Prostate gland (tissue), 2 donors: ENCODE measurements around the gene METAP2.

Experiments used
- POLR2A ChIP-seq: fragments of 450-650 bp; IDR thresholded peaks from one replicate; pipeline ENCODE4 v1.6.1; 2016; ENCODE audit warnings: antibody characterized with exemption, mild to moderate bottlenecking
- POLR2AphosphoS5 ChIP-seq: sonication (generic); formaldehyde crosslinking; IDR thresholded peaks from one replicate; pipeline ENCODE4 v1.6.1; 2017; ENCODE audit warnings: antibody characterized with exemption
- TF ChIP-seq, protein P1 (sequence below), 4 experiments: fragments of 200-600 bp in 2 of 4; fragments of 450-650 bp in 2 of 4; sonication (generic) in 2 of 4; IDR thresholded peaks; 1 replicate in 3 of 4; 2 replicates in 1 of 4; pipeline ENCODE4 v1.5.1; 2016 to 2019; ENCODE audit warnings: antibody characterized with exemption in 4 of 4, mild to moderate bottlenecking in 2 of 4, moderate library complexity in 2 of 4

DNA sequence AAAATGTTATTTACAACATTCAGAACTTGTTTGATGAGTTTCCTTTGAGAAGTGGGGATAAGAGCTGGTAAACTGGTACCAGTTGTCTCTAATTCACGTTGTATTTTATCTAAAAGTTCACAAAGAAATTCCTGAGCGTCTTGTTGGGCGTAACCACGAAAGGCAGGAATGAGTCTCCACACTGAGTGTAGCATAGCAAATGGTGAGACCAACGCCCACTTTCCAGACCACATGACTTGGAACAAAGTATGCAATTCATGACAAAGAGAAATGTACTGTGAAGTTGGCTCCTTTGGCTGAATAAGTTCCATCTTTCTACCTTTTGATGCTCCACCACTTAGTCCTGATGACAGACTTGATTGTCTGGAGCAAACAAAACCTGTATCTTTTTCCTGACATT lies 58.9 kb downstream of the METAP2 start:
- TF ChIP-seq POLR2A, result no peak
- TF ChIP-seq, protein P1, sequence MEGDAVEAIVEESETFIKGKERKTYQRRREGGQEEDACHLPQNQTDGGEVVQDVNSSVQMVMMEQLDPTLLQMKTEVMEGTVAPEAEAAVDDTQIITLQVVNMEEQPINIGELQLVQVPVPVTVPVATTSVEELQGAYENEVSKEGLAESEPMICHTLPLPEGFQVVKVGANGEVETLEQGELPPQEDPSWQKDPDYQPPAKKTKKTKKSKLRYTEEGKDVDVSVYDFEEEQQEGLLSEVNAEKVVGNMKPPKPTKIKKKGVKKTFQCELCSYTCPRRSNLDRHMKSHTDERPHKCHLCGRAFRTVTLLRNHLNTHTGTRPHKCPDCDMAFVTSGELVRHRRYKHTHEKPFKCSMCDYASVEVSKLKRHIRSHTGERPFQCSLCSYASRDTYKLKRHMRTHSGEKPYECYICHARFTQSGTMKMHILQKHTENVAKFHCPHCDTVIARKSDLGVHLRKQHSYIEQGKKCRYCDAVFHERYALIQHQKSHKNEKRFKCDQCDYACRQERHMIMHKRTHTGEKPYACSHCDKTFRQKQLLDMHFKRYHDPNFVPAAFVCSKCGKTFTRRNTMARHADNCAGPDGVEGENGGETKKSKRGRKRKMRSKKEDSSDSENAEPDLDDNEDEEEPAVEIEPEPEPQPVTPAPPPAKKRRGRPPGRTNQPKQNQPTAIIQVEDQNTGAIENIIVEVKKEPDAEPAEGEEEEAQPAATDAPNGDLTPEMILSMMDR (IDR thresholded peaks at IDR 0.05), result no peak
- no peak for TF ChIP-seq POLR2AphosphoS5
